H4 (cell line): Measurements from ENCODE around the gene CNBD2. TPM values are rescaled to one million over a fixed set of nuclear protein-coding genes. Genes with fewer than 3 reads are reported as not detected.
"Not testable (repeated sequence)": the region's sequence is repeated elsewhere in the genome, so short reads cannot be mapped to it uniquely, and the experiment has no call there.

Experiments
- DNase-seq: peaks from one replicate; pipeline ENCODE4 v3.0.0-alpha.2; 2015; ENCODE audit warnings: low spot score
- total RNA-seq: library from RNA; depleted of rRNA; stranded (reverse); fragments of >200 nt; shearing (Covaris generic); gene quantifications from 2 replicates; pipeline ENCODE4 v1.2.3, GENCODE V29; 2014

The CNBD2 gene
- total RNA-seq, 1 experiment from 2014 or later: 5.2 TPM

DNA sequence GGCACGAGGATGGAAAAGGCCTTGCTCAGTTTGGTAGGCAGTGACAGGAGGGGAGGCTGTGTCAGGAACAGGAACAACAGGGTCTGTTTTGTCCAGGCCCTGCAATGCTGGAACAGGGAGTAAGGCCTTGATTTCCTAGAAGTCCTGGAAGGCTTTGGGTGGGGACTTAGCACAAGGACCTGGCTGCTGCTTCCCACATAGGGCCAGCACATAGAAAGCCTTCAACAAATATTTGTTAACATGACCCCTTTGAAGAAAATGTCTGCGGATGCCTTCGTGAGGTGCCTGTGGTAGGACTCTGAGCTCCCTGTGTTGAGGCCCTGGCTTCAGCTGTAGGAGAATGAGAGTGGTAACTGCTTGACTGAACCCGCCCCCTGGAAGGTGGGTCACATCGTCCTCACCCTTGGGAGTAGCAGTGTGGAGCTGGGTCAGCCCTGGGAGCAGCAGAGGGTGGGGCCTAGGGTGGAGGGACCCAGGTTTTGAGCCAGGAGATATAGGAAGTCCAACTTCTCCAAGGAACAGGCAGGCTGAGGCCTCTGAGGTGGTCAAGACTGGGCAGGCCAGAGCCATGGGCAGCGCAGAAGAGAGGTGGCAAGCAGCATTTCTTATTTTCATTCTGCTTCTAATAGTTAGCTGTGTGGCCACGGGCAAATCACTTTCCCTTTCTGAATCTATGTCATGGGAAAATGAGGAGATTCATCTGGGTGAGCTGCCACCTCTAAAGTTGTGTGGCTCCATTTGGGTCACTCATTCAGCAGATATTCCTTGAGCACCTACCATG, 50.0 kb downstream of the CNBD2 start:
- DNase-seq: no peak

DNA sequence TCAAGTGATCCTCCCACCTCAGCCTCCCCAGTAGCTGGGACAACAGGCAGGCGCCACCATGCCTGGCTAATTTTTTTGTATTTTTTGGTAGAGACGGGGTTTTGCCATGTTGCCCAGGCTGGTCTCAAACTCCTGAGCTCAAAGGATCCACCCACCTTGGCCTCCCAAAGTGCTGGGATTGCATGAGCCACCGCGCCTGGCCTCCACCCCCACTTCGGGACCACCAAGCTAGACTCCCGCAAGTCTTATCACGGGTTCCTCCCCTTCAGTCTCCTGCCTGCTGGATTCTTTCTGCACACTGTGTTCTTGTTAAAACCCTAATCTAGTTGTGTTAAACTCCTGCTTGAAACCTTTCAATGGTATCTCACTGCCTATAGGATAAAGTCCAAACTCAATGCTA, 57.7 kb downstream of the CNBD2 start:
- DNase-seq: not testable (repeated sequence)

DNA sequence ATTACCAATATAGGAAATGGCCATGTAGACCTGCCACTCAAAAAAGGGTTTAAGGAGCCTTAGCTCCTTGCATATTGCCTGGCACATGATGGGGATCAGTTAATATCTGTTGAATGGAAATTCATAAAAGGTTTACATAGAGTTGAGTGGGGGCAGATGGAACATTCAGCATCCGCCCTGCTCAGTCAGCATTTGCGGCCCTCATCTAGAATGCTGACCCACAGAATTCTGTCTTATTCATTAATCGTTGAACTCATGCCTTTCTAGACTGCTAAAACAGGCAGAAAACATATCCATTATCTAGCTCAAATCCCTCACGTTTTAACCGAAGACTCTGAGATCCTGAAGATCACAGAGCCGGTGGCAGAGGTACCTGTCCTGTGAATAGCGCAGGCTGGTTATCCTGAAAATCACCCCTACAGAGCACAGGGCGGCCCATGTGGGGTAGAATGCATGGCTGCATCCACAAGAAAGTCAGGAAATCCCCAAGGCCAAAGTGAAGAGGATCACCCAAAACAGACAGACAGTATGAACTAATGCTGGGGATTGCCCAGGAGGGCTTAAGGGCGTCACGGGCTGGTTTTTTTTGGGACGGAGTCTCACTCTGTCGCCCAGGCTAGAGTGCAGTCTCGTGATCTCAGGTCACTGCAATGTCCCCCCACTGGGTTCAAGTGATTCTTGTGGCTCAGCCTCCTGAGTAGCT, 59.9 kb downstream of the CNBD2 start:
- DNase-seq: no peak

DNA sequence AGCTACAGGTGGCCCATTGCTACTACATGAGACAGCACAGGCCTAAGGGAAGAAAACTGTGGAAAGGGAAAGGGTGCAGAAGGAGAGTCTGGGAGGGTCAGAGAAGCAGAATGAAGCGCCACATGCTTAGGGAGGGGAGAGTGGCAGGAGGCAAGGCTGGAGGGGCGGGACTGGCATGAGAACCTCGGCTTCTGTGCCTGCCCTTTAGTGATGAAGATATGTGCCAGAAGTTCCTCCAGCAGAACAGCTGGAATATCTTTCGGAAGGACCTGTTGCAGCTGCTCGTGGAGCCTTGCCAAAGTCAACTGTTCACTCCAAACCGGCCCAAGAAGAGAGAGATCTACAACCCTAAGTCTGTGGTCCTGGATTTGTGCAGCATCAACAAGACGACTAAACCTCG, 61.8 kb downstream of the CNBD2 start:
- no peak for DNase-seq

DNA sequence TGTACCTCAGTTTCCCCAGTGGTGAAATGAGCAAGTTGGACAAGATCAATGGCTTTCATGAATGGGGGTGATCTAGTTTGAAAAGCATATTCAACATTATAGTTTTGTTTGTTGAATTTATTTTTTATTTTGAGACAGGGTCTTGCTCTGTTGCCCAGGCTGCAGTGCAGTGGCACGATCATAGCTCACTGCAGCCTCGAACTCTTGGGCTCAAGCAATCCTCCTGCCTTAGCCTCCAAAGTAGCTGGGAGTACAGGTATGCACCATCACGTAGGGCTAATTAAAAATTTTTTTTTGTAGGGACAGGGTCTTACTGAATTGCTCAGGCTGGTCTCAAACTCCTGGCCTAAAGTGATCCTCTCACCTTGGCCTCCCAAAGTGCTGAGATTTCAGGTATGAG, 63.4 kb downstream of the CNBD2 start:
- DNase-seq: no peak

DNA sequence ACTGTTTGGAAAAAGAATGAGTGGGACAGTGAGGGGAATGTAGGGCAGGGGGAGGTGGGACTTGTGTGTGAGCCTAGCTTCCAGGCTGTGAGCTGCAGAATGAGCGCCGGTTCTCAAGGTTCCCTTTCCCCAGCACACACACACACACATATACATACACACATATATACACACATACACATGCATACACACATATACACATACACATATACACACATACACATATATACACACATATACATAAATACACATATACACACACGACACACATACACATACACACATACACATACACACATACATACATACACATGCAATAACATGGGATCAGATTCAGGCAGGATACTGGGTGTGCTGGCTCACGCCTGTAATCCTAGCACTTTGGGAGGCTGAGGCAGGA, 66.5 kb downstream of the CNBD2 start:
- DNase-seq: no peak

DNA sequence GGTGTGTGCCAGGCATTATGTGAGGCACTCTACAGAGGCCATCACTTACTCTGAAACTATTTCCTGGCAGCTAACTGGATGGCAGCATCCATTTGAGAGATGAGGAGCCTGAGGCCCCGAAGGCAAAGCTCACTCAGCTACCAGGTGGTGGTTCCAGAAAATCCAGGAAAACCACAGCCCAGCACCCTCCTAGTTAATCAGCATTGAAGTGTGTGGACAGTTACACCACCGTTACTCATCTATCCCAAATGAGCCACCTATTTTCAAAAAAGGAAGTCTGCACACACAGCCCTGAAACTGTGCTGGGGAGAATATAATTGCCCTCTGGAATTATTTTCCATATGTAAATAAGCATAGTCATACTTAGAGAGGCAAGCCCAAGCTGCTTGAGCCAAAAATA, 67.4 kb downstream of the CNBD2 start:
- peak; percentile 64 for DNase-seq

DNA sequence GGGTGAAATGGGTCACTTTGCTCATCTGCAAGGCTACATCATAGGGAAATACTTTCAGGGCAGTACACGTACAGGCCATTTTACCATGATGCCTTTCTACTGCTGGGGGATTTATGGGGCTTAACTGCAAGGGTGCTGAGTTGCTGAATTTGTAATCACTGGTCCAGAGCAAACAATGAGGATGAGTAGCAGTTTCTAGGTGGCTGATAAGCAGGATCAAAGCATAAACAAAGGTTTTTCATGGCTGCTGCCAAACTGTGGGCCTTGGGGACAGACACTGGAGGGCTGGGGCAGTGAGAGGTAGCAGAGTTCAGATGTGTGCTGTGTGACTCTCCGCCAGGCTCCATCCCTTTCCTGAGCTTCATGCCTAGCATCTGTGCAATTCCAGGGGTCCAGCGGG, 68.3 kb downstream of the CNBD2 start:
- no peak for DNase-seq

DNA sequence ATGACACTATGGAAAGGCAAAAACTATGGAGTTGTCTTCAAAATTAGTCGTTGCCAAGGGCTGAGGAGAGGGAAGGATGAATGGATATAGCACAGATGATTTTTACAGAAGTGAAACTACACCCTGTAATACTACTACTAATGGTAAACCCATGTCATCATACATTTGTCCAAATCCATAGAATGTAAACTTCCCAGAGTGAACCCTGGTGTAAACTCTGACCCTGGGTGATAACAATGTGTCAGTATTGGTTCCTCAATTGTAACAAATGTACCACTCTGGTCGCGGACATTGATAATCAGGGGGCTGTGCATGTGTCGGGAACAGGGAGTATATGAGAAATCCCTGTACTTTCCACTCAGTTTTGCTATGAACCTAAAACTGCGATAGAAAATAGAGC, 72.2 kb downstream of the CNBD2 start:
- no peak for DNase-seq

DNA sequence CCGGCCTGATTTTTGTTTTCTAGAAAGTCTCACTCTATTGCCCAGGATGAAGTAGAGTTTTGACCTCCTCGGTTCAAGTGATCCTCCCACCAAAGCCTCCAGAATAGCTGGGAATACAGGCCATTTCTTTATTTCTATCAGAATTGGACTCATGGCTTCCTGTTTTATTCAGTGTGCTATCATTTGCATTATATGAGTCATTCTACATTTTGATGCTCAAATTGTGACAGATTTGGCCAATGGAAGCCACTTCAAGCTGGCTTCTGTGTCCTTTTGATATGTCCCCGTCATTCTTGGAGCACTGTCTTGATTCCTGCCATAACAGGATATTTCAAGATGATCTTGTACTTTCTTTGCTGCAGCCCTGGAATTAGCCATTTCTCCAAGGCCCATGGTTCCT, 75.1 kb downstream of the CNBD2 start:
- no peak for DNase-seq

DNA sequence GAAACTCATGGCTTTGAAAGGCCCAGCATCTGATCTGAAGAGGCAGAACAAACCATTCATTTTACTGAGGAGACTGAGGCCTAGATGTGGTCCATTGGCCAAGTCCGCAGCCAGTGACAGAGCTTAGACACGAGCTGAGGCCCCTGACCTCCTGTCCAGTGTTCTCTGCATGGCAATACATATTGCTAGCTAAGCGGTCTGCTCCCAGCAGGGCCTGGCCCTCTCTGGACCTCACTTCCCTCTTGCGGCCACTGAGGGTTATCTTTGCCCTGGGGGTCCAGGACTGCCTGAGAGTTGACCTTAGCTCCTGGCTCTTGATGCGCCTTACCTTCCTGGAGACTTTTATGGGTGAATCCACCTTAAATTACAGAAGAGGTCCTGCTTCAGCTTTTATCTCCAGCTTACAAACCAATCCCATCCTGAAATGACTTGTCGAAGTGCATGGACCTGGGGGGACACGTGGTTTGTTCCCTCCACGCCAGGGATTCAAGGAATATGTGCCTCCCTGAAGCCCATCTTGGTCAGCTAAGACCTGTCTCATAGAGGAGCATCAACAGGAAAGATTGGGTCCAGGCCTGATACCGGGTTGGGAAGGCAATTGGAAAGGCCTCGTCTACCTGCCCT, 75.6 kb downstream of the CNBD2 start:
- DNase-seq: no peak

DNA sequence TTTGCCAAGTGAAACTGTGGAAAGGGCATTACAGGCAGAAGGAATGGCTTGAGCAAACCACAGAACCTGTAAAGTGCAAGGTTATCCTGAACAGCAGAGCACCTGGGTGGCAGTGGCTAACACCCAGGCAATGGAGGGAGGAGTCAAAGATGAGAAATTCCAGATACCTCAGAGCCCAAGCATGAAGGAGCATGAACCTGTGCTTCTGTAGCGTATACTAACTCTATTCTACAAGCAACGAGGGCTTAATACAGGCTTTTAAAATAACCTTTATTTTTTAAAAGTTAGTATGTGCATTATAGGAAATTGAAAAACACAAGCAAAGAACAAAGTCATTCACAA, 77.0 kb downstream of the CNBD2 start:
- no peak for DNase-seq

DNA sequence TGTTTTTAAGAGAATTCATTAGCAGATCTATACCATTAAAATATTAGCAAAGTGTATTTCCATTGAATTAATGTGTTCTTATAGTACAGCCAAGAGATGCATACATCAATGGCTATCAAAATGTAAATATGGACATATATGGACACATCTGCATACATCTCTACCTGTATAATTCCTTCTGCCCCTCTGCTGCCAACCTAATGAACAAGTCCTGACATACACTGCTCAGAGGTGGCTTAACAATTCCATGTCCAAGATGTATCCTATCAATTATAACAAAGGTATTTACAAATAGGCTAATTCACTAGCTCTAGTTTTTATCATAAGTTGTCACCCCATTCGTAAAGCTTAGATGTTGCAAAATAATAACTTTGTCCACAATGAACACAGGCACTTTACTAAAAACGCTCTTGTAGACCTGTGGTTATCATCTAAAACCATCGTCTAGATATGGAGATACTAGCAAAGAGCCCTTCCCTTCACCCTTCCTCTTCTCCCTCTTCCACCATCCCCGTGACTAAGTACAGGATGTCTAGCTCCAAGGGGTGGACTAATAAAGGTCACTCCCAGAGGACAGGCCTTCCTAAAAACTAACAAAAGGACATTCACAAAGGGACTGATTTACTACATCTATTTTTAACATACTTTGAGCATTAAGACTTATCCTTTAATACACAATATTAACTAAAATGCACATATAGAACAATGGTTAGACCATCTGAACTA, 77.8 kb downstream of the CNBD2 start:
- DNase-seq: not testable (repeated sequence)

DNA sequence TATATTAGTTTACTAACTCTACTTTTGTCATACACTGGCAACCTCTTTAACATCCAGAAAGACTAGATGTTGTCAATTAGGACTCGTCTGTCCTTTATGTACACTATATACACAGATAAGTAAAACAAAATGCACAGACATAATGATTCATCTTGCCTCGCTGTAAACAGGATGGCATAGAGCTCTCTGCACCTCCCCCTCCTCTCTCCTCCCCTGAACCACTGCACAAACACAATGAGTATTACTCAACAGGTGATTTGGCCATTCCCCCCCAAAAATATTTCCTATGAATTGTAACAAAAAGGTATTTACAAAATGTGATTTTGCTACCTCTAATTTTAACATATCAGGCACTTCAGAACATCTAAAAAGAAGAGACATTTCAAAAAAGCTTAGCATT, 81.0 kb downstream of the CNBD2 start:
- not testable (repeated sequence) for DNase-seq

DNA sequence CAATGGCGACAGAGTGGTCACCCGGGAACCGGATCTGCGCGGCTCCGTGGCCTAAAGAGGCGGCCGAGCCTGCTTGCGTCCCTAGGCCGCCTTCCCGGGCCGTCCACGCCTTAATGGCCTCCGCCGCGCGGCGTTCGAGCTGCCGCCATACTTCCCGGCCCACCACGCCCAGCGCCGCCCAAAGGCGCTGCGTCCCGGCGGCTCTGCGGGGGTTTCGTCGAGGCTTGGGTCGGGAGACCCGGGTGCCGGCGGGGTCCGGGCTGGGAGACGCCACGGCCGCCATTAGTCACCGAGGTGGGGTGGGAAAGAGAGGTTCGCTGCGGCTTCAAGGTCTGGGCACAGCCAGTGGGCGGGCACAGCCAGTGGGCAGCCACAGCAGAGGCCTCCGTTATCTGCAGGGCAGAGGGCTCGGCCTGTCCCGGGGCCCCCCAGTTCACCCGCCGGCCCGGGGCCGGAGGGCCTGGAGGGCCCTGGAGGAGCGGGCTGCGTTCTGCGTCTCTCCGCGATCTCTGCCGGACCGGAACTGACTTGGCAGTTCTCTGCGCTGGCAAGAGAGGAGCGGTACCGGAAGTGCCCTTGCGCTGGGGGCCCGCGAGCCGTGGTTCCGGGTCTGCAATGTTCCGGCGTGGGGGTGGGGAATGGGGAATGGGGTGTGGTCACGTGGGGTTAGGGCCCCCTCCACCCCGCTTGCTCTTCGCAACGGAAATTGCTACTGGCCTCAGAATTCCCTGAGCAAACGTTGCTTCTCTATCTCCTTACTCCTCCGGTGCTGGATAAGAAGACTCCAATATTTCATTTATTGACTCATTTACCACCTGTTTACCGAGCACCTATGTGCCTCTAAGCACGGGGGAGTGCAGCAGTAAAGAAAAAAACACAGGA, 82.3 kb downstream of the CNBD2 start:
- DNase-seq: peak; percentile 80

DNA sequence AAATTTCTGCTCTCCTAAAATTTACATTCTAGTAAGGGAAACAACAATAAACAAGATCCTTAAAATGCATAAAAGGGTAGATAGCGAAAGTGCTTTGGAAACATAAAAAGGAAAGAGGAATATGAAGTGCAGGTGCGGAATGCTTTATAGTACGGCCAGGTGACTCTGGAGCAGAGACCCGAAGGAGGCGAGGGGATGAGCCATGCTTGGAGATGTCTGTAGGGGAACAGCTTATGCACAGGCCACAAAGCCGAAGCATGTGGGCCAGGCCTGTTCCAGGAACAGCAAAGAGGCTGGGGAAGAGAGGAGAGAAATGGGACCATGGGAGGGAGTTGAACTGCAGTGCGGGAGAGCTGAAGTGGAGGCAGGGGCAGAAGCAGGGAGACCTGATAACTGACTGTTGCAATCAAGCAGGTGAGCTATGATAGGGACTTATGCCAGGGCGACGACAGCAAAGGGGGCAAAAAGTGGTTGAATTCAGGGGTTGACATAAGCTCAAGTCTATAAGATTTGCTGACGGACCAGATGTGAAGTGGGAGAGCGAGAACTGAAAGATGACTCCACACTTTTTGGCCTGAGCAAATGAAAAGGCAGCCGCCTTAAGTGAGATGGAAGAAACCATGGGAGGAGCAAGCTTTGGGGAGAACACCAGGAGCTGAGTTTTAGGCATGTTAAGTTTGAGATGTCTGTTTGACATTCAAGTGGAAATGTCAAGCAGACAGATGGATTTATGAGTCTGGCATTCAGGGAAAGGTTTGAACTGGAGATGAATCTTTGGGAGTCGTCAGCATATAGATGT, 83.1 kb downstream of the CNBD2 start:
- no peak for DNase-seq

DNA sequence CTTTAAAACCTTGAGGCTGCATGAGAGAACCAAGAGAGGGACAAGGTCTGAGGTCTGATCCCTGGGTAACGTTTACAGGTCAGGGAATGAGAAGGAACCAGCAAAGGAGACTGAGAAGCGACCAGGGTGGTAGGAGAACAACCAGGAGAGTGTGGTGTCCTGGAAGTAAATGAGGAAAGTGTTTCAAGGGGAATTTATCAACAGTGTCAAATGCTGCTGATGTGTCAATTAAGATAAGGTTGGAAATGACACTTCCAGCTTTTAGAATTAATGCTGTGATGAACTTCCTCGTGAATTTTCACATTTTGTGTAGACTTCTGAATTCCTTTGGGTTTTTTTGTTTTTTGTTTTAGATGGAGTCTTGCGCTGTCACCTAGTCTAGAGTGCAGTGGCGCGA, 83.7 kb downstream of the CNBD2 start:
- no peak for DNase-seq

DNA sequence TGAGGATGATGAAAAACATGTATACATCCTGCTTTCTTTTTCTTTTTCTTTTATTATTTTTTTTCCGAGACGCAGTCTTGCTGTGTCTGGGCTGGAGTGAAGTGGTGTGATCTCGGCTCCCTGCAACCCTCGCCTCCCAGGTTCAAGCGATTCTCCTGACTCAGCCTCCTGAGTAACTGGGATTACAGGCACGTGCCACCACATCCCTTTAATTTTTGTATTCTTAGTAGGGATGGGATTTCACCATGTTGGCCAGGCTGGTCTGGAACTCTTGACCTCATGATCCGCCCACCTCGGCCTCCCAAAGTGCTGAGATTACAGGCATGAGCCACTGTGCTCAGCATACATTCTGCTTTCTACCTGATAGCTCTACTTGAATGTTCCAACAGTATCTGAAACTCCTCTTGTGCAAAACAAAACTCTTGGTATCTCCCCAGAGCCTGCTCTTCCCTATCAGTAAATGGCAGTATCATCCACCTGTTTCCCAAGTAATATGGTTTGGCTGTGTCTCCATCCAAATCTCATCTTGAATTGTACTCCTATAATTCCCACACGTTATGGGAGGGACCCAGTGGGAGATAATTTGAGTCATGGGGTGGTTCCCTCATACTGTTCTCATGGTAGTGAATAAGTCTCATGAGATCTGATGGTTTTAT, 85.6 kb downstream of the CNBD2 start:
- DNase-seq: not testable (repeated sequence)

DNA sequence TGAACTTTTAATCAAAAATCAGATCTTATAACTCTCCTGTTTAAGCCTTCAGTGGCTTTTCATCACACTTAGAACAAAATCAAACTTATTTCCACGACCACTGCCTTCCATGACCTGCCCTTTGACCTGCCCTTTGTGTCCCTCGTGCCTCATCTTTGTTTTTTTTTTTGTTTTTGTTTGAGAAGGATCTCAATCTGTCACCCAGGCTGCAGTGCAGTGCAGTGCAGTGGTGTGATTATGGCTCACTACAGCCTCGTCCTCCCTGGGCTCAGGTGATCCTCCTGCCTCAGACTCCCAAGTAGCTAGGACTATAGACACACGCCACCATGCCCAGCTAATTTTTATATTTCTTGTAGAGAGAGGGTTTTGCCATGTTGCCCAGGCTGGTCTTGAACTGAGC, 86.8 kb downstream of the CNBD2 start:
- no peak for DNase-seq

DNA sequence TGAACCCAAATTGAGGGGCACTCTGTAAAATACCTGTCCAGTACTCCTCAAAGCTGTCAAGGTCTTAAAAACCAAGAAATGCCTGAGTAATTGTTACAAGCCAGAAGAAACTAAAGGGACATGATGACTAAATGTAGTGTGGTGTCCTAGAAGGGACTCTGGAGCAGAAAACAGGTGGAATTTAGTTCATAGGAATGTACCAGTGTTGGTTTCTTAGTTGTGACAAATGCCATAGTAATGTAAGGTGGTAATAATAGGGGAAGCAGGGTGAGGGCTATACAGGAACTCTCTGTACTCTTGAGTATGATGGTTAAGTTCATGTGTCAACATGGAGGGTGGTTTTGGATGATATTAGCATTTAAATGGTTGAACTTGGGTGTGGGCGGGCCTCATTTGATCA, 92.3 kb downstream of the CNBD2 start:
- DNase-seq: no peak
